NCI-H1694 (cell line): Measurements from ENCODE around the gene CIAO2A.
"Not testable (repeated sequence)": the region's sequence is repeated elsewhere in the genome, so short reads cannot be mapped to it uniquely, and the experiment has no call there.

Source experiments
- DNase-seq: peaks from one replicate; lab custom pipeline; 2025; lab: John Stamatoyannopoulos, UW

The CIAO2A gene

DNA sequence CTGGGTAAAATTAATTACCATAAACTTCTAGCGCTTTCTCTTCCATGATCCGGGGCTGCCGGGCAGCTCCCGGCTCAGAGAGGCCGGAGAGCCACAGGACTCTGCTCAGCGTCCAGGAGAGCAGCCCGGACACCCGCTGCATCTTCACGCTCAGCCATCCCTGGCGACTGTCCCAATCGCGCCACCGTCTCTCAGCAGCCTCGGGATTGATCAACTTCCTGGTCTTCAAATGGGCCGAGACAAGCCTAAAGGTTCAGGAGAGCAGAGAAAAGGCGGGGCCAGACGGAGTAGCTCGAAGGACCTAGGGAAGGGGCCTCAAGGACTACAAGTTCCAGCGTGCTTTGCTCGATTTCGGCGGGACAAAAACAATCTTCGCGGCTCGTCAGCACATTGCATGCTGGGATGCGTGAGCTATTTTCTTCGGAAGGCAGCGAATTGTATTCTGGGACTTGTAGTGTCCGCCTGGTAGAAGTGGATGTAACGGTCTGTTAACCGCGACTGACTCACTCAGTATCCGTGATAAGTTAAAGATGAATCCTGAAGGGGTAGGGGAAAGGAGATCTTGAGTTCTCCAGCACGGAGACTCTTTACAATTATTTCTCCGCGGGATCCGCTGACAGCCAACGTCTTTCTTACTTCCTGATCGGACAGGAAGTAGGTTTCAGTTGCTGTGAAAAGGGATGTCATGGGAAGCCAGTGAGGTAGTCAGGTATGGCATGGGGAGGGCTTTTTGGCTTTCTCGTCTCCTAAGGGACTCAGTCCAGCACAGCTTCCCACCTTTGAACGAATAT lies at the start of gene CIAO2A:
Gene CIAO2A (minus strand): TSS at position 212 of the 791 bp plus-strand sequence. CDS start 70 bp downstream, at position 142.
- peak; percentile 96 for DNase-seq

DNA sequence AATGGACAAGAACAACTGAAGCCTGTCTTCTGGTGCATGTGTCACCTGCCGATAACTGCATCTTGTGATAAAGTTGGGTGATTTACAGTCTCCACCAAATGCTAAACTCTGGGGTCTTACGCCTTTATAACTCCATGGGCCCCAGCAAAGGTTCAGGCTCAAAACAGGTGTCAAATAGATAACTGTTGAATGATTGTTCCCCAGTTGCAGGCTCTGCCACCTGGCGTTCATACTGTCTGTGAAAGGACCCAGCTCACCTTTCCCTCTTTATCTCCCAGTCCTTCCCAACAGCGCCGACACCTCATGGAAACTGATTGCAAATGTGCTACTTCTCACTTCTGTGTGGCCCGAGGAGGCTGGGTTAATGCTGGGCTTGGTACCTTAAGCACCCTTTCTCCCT lies 49.6 kb upstream of the CIAO2A start:
- no peak for DNase-seq

GRCh38 chr15:64141798-64142512 lies 48.3 kb upstream of the CIAO2A start:
- no peak for DNase-seq

DNA sequence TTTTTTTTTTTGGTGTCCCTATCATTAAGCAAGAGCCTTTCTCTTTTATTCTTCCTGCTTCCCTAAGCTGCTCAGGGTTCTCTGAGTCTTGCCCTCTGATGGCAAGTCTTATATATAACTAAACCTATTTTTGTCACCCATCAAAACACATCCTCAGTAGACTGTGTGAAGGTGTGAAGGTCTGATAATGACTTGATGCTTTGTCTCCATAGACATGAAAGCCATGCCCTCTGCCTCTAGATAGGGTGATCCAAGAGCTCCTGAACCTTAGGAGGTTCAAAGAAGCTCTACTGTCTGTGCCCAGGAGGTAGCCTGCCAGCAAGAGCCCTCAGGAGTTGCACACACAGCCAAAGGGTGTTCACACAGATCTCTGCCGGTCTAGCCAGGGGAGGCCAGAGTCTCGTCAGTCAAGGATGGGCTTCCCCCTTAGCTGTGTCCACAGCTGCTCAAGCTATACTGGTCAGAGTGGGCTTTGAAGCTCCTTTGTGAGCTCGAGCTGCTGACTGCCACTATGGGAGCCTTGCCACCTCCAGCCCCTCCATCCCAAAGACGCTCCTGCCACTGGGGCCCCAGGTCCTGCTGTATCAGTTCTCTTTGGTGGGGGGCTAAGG lies 44.8 kb upstream of the CIAO2A start:
- no peak for DNase-seq

DNA sequence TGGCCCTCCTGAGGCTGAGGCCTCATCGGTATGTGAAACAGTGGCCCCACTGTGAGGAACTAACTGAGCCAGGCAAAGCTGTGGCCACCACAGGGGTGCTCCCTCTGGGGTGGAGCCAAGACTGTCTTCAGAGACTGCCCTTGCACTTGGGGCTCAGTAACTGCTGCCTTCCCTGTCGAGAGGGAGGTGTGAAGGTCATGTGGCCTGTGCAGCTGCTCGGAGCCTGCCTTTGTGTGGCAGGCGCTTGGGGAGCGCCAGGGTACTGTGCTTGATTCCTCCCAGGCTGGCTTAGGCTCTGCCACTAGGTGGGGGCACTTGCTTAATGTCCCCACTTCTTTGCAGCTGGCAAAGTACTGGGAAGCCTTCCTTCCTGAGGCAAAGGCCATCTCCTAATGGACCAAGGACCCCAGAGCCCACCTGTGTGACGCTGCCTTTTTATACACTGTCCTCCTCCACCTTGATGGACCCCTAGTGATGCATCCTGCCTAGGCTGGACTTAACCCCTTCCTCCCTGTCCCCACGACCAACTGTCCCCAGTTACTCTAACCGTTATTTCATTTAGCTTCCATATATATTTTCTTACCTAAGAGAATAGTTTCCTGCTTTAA lies 43.7 kb upstream of the CIAO2A start:
- no peak for DNase-seq

DNA sequence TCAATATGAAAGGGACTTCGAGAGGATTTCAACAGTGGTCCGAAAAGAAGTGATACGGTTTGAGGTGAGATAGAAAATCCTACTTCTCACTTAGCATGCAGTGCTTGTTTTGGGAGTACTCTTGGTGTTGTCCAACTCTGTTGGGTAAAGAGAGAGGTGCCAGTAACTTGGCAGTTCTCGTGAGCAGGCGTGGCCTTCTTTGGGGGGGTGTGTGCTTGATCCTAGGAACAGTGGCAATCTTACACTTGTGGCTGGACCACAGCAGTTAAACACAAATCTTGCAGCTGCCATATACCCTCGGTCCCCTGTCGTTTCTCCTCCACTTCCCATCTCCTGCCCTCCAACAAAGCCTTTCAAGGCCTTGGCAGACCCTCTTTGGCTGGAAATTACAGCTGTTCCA lies 42.7 kb upstream of the CIAO2A start:
- no peak for DNase-seq

DNA sequence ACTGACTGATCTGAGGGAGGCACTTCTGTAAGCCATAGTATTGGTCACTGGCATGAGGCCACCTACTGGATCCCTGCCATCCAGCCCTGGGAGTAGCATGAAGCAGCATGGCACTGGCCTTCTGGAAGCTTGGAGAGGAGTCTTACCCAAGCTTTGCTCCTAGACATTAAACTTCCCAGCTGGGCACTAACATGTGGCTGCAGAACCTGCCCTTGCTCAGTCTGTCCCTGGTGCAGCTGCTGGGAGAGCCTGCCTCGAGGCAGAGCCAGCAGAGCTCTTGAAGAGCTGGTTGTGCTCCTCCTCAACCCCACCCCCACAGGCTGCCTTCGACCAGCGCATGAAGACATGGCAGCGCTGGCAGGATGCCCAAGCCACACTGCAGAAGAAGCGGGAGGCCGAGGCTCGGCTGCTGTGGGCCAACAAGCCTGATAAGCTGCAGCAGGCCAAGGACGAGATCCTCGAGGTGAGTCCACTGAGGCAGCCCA lies 40.7 kb upstream of the CIAO2A start:
- no peak for DNase-seq

DNA sequence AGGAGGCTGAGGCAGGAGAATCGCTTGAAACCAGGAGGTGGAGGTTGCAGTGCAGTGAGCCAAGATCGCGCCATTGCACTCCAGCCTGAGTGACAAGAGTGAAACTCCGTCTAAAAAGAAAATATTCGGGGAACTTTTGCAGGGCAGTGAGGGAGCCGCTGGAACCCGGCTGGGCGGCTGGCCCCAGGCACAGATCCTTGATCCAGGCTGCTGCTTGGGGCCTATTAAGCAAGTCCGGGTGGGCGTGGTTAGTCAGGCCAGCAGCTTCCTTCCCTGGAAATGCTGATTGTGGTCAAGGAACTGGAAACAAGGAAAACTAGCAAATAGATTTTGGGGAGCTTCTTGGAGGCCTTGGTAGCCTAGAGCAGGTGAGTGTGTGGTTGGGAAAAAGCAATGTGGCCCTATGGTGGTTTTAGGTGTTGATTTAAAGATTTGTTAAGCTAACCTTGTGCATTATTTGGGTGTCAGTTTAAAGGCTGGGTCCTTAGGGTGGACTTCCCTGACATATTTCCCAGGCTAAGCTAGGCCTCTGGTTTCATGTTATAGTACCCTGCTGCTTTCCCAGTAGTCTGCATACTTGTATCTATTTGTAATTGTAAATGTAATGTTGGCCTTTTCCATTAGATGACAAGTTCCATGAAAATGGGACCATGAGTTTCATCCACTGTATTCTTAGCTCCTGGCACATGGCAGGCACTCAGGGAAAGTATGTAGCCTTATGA lies 40.1 kb upstream of the CIAO2A start:
- DNase-seq: no peak

- DNase-seq: no peak
Measured at GRCh38 chr15:64132217-64132616, 38.6 kb upstream of the CIAO2A start.

DNA sequence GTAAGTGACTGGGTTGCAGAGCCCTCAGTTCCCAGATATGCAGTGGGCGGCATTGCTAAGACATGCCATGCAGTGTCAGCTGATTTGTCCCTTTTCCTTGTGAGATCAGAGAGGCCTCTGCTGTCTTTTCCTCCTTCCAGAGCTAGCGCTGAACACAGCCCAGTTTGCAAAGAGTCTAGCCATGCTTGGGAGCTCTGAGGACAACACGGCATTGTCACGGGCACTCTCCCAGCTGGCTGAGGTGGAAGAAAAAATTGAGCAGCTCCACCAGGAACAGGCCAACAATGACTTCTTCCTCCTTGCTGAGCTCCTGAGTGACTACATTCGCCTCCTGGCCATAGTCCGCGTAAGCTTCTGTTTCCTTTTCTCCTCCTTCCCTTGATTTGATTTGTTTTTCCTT lies 37.9 kb upstream of the CIAO2A start:
- no peak for DNase-seq

GRCh38 chr15:64130159-64130558 lies 36.5 kb upstream of the CIAO2A start:
- no peak for DNase-seq

DNA sequence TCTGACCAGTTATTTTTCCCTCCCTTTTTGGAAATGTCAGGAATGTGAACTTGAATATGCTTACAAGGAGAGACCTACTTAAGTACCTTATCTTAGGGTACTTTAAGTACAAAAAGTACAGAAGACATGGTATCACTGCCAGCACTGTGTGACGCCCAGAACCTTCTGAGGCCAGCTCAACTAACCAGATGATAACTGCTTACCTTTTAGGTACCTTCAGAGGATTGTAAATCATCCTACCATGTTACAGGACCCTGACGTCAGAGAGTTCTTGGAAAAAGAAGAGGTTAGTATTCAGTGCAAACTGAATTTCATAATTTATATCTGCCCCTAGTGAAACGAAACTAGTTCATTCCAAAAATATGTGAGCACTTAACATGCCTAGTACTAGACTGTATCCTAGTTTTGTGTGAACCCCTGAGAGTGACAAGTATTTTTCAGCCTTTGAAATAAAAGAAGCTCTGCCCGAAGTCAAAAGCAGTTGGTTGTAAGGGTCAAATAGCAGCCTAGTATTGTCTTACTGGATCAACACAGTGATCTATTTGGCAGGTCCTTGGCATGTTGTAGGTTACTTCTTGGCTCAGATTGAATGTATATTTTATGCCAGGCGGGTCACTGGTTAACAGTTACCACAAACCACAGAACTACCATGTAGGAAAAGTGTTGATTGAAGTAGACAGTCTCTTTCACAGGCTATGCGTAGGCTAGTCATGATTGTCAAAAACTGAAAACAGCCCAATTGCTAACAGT lies 34.1 kb upstream of the CIAO2A start:
- no peak for DNase-seq

- DNase-seq: no peak
Measured at GRCh38 chr15:64125978-64126377, 32.3 kb upstream of the CIAO2A start.

DNA sequence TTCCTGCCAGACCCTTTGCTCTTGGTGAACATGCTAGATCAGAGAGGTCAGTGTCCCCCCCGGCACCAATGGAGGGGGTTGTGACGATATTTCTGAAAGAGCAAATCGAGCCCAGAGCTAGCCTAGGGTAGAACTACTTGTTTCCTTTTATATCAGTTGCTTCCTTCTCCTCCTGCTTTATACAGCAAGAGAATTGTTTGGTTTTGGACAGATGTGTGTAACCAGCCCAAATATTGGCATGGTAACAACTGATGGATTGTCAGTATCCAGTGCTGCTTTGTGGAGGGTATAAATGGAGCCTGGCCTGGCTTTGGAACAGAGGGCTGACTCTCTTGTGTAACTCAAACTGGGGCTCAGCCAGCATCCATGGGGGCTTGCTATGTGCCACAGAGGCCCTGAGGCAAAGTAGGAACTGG lies 29.3 kb upstream of the CIAO2A start:
- DNase-seq: no peak

GRCh38 chr15:64122444-64122843 lies 28.8 kb upstream of the CIAO2A start:
- no peak for DNase-seq

GRCh38 chr15:64121614-64122013 lies 28.0 kb upstream of the CIAO2A start:
- DNase-seq: no peak

GRCh38 chr15:64120322-64120721 lies 26.7 kb upstream of the CIAO2A start:
- not testable (repeated sequence) for DNase-seq

DNA sequence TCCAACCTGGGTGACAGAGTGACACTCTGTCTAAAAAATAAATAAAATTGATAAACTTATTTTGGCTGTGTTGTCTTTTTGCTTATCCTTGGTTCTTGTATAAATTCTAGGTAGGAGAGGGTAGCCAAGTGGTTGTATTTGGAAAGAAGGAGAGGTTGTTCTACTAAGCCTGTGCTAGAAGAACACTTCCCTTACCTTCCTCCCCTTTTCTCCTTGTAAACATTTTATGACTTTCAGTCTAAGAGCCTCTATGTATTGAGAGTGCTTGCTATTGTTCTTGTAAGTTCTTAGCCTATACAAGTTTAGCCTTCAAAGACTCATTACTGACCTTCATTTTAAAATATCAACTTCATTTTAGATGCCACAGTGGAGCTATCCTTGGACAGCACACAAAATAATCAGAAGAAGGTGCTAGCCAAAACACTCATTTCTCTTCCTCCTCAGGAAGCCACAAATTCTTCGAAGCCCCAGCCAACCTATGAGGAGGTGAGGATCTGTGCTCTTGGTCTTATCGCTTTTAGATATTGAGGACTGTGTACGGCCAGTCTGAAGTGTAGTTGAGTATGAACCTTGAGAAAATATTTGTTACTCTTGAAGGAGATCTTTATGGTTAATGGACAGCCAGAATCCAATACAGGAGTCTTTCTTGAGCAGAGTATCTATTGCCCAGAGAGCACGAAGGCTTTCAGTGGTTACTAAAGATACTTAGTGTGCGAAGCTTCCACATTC lies 24.3 kb upstream of the CIAO2A start:
- no peak for DNase-seq

DNA sequence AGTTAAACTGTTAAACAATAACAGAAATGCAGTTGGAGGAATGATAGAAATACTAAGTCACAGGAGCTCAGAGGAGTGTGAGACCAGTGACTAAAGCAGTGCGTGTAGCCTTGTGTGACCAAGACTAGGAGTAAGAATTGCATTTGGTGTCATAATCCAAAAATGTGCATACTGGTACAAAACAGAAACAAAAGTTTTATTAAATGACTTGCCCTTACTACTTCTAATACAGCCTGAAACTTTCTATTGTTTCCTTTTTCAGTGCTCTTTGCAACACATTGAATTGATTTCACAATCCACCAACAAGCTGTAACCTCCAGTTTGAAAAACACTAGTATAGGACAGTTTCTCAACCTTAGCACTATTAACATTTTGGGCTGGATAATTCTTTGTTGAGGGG lies 19.3 kb upstream of the CIAO2A start:
- DNase-seq: no peak

- no peak for DNase-seq
Measured at GRCh38 chr15:64112073-64112772, 18.6 kb upstream of the CIAO2A start.
